Stimulated activated CD4-positive, alpha-beta T cell treated with anti-CD3 and anti-CD28 coated beads, Interleukin-15, amount 100 ng/mL, for 1 hour (primary cell): ENCODE data around the gene SERPINE1.
"Not testable (repeated sequence)": the region's sequence is repeated elsewhere in the genome, so short reads cannot be mapped to it uniquely, and the experiment has no call there.

Experiments used
- DNase-seq, 2 donors: peaks; one replicate each; pipeline ENCODE4 v3.0.0-alpha.2; 2020; ENCODE audit warnings: low read depth in 1 of 2, low spot score in 1 of 2

SERPINE1 gene

DNA sequence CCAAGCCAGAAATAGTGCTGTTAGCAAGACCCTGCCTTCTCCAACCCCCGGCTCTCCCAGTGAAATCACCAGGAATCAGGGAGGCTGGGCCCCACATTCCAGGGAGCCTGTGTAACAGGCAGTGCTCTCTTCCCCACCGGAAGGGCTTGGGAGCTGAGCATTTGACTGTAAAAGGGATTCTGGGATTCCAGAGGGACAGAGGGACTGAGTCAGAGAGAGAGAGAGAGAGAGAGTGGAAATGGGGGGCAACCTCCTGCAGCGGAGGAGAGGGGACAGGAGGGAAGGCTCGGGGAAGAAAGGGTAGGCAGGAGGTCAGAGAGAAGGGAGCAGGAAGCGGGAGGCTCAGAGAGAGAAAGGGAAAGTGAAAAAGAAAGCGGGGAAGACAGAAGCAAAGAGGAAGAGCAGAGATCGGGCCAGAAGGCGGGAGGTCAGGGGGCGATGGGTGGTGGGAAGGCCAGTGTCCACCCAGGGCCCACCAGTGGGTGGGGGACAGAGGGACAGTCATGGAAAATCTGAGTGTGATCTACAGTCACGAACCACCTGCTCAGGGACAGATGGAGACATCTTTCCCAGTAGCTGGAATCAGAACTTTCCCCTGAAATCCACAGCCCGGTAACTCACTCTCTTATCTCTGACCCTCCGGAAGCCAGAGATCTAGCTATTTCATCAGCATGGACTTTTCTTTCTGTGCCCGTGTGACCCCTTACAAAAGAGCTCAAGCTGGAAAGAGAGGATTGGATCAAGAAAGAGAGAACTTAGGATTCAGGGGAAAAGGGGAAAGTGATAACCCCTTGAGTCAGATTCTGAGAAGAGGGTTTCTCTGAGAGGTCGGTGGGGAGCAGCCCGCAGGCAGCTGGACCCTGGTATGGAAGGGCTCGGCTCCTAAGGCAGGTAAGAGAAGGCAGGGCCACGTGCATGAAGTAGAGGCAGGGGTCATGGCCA, 4.6 kb upstream of the SERPINE1 start:
- no peak for DNase-seq

DNA sequence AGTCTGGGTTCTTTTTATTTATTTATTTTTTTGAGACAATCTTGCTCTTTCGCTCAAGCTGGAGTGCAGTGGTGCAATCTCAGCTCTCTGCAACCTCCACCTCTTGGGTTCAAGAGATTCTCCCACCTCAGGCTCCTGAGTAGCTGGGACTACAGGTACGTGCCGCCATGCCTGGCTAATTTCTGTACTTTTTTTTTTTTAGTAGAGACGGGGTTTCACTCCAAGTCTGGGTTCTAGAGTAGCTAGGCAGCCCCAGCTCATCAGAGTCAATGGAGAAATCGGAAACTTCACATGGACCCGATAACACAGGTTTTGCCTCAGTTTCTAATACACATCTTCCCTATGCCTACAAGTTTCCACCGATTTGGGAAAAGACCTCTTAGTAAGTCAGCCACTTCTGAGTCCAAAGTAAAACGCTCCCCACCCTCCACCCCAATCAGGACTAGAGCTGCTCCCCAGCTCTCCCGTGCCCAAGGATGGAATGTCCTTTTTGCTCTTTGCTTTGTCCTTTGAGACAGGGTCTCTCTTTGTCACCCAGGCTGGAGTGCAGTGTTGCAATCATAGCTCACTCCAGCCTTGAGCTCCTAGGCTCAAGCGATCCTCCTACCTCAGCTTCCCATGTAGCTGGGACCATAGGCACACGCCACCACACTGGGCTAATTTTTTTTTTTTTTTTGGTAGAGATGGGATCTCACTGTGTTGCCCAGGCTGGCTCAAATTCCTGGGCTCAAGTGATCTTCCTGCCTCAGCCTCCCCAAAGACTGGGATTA, 3.8 kb upstream of the SERPINE1 start:
- no peak for DNase-seq

DNA sequence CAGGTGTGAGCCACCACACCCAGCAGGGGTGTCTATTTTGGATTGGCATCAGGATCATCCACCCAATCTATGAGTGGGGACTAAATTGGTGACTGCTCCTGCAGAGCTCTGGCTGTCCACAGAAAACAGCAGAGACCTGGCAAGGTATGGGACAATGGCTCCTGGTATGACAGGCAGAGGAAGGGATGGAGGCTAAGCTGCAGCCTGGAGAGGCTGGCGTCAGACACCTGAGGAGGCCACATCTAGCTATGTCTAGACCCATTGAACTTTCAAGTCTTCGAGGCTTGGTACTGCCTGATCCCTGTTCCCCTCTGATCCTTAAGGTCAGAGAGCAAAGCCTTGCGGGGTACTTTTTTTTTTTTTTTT, 3.2 kb upstream of the SERPINE1 start:
- no peak for DNase-seq

DNA sequence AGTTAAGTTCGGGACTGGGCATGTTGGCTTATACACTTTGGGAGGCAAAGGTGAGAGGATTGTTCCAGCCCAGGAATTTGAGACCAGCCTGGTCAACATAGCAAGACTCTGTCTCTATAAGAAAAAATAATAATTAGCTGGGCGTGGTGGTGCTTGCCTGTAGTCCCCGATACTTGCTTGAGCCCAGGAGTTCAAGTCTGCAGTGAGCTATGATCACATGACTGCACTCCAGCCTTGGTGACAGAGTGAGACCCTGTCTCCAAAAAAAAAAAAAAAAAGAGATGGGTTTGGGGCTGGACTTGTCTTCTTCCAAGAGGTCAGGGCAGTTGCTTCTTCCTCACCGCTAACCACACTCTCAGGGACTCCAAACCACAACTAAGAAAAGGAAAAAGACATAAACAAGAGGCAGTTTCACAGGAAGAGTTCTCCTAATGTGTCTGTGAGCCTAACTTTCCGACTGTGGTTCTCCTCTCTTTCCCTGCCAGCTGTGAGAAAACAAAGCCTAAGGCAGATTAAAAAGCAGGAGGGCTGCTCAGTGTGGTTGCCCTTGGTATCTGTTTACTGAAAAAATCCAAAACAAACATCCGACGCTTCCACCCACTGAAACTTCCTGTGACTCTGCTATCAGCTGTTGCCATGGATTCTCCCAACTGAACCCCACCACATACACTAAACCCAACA, 2.4 kb upstream of the SERPINE1 start:
- no peak for DNase-seq

DNA sequence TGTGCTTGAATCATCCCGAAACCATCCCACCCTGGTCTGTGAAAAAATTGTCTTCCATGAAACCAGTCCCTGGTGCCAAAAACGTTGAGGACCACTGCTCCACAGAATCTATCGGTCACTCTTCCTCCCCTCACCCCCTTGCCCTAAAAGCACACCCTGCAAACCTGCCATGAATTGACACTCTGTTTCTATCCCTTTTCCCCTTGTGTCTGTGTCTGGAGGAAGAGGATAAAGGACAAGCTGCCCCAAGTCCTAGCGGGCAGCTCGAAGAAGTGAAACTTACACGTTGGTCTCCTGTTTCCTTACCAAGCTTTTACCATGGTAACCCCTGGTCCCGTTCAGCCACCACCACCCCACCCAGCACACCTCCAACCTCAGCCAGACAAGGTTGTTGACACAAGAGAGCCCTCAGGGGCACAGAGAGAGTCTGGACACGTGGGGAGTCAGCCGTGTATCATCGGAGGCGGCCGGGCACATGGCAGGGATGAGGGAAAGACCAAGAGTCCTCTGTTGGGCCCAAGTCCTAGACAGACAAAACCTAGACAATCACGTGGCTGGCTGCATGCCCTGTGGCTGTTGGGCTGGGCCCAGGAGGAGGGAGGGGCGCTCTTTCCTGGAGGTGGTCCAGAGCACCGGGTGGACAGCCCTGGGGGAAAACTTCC, 784 bp upstream of the SERPINE1 start:
- DNase-seq: no peak

DNA sequence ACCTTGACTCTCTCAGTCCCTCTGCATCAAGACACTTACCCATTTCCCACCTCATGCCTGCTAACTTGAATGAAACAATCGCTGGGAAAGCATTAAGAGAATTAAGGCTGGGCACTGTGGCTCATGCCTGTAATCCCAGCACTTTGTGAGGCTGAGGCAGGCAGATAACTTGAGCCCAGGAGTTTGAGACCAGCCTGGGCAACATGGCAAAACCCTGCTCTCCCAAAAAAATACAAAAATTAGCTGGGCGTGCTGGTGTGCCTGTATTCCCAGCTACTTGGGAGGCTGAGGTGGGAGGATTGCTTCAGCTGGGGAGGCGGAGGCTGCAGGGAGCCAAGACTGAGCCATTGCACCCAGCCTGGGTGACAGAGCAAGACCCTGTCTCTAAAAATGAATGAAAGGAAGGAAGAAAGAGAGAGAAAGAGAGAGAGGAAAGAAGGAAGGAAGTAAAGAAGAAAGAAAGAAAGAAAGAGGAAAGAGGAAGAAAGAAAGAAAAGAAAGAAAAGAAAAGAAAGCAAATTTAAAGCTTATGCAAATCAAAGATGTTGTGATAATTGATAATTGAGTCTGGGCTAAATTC, 646 bp downstream of the SERPINE1 start:
- no peak for DNase-seq

DNA sequence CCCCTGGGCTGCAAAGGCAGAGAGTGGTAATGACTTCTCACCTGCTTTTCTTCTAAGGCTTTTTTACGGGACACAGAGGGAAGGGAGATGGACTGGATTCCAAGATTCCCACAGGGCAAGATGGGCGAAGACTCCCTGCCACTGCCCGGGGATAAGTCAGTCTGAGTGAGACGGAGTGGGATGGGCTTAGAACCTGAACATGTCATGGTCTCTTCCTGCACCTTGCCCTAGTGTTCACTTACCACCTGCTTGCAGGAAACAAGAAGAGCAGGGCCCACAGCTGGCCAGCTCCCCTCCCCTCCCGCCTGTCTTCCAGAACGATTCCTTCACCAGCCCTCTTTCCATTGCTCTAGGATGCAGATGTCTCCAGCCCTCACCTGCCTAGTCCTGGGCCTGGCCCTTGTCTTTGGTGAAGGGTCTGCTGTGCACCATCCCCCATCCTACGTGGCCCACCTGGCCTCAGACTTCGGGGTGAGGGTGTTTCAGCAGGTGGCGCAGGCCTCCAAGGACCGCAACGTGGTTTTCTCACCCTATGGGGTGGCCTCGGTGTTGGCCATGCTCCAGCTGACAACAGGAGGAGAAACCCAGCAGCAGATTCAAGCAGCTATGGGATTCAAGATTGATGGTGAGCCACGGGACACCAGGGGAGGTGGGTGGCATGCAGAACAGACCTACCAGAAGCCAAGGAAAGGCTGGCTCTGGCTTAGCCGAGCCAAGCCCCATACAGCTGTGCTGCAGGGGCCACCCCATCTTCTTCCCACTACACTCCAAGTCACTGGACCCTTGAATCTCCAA, 1.3 kb downstream of the SERPINE1 start:
- DNase-seq: no peak

DNA sequence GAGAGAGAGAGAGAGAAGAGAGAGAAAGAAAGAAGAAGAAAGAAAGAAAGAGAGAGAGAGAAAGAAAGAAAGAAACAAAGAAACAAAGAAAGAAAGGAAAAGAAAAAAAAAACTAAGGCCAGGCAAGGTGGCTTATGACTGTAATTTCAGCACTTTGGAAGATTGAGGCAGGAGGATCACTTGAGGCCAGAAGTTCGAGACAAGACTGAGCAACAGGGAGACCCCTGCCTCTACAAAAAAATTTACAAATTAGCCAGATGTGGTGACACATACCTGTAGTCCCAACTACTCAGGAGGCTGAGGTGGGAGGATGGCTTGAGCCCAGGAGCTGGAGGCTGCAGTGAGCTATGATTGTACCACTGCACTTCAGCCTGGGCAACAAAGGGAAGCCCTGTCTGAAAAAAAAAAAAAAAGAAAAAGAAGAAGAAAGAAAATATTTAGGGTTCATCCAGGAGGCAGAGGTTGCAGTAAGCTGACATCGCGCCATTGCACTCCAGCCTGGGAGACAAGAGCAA, 2.8 kb downstream of the SERPINE1 start:
- no peak for DNase-seq

DNA sequence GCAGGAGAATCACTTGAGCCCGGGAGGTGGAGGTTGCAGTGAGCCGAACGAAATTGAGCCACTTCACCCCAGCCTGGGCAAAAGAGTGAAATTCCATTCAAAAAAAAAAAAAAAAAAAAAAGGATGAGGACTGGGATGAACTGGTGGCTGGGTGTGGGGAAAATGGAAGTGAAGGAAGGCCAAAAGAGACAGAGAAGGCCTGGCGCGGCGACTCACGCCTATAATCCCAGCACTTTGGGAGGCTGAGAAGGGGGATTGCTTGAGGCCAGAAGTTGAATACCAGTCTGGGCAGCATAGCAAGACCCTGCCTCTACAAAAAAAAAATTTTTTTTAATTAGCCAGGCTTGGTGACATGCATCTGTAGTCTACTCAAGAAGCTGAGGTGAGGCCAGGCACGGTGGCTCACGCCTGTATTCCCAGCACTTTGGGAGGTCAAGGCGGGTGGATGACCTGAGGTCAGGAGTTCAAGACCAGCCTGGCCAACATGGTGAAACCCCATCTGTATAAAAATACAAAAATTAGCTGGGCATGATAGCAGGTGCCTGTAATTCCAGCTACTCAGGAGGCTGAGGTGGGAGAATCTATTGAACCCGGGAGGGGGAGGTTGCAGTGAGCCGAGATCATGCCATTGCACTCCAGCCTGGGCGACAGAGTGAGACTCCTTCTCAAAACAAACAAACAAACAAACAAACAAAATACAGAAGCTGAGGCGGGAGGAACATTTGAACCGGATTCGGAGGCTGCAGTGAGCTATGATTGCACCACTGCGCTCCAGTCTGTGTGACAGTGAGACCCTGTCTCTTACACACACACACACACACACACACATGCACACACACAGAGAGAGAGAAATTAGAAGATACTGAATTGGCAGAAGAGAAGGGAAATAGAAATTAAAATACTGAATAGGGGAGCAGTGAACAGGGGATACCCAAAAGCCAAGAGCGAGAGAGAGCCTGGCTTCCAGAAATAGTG, 6.0 kb downstream of the SERPINE1 start:
- DNase-seq: not testable (repeated sequence)

DNA sequence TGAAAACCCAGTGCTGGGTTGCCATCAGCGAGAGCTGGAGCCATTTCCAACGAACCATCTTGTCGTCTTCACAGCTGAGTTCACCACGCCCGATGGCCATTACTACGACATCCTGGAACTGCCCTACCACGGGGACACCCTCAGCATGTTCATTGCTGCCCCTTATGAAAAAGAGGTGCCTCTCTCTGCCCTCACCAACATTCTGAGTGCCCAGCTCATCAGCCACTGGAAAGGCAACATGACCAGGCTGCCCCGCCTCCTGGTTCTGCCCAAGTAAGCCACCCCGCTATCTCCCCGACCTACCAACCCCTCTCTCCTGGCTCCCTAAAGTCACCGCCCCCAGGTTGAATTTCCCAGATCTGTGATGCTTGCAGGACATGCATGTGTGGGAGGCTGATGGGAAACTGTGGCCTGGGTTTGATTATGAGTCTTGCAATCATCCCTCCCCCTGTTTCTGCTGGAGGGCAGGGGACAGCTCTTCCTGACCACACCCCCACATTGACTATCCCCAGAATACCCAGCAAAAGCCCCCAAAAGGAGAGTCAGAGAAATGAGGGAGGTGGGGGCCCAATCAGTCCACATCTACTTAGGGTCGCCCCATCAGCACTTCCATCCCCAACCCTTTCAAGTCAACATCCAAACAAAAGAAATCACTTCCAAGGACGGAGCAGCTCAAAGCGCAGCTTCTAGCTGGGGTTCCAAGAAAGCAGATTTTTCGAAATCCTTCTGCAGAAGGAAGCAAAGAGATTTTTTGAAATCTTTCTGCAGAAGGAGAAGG, 6.9 kb downstream of the SERPINE1 start:
- no peak for DNase-seq

DNA sequence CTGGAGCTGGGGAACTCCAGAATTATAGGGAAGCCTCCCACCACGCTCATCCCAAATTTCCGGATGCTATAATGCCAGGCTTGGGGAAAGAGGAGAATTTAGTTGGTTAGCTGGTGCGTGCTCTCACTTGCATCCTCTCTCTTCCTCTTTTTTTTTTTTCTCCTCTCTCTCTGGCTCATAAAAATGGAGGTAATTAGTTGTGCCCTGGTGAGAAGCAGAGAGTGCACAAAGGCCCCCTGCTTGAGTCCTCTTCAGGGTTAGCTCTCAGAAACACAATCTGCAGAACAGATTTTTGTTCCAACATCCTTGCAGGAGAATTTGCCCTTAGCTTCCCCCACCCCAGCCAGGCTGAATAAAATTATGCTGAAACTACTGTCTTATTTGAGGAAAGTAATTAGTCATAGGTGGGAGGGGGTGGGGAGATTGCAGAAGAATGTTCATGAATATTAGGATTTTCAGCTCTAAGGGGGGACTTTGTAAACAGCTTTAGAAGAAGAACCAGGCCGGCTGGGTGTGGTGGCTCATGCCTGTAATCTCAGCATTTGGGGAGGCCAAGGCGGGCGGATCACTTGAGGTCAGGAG, 7.6 kb downstream of the SERPINE1 start:
- no peak for DNase-seq

DNA sequence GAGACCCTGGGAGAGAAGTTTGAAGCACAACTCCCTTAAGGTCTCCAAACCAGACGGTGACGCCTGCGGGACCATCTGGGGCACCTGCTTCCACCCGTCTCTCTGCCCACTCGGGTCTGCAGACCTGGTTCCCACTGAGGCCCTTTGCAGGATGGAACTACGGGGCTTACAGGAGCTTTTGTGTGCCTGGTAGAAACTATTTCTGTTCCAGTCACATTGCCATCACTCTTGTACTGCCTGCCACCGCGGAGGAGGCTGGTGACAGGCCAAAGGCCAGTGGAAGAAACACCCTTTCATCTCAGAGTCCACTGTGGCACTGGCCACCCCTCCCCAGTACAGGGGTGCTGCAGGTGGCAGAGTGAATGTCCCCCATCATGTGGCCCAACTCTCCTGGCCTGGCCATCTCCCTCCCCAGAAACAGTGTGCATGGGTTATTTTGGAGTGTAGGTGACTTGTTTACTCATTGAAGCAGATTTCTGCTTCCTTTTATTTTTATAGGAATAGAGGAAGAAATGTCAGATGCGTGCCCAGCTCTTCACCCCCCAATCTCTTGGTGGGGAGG, 10.8 kb downstream of the SERPINE1 start:
- no peak for DNase-seq

DNA sequence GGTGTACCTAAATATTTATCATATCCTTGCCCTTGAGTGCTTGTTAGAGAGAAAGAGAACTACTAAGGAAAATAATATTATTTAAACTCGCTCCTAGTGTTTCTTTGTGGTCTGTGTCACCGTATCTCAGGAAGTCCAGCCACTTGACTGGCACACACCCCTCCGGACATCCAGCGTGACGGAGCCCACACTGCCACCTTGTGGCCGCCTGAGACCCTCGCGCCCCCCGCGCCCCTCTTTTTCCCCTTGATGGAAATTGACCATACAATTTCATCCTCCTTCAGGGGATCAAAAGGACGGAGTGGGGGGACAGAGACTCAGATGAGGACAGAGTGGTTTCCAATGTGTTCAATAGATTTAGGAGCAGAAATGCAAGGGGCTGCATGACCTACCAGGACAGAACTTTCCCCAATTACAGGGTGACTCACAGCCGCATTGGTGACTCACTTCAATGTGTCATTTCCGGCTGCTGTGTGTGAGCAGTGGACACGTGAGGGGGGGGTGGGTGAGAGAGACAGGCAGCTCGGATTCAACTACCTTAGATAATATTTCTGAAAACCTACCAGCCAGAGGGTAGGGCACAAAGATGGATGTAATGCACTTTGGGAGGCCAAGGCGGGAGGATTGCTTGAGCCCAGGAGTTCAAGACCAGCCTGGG, 11.4 kb downstream of the SERPINE1 start:
- peak; percentile 64 to 72 for DNase-seq

DNA sequence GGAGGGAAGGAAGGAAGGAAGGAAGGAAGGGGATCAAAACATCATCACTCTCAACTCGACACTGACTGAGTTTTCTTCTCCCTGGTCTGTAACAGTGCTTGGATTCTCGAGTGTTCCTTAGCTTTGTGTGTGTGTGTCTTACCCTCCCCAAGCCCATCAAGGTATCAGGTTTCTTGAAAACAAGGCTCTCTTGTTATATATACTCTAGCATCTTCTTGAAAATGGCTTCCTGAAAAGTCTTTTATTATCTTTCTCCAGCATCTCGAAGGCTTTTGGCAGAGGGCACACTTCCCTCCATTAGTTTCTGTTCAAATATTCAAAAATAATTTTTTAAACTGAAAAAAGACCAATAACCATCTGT, 13.4 kb downstream of the SERPINE1 start:
- DNase-seq: no peak

DNA sequence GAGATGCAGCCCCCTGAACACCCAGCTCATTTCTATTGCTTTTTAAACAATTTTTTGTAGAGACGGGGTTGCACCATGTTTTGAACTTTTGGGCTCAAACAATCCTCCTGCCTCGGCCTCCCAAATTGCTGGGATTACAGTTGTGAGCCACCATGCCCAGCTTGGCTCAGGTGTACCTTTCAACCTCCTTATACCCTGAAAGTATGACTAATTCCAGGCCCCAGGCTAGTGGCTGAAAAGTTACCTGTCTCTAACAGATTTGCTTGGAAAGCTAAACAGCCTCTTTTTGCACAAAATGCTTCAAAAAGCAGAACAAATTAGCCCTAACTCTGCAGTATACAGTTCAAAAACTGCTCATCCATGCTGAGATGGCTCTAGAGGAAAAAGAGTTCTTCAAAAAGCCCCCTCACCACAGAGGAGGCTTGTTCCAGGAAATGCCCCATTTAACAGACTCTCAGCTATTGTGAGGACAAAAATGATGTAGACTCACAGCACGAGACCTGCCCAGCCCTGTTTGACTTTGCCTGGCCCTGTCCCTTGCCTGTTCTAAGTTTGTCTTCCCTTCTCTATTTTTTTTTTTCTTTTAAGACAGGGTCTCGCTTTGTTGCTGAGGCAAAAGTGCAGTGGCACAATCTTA, 14.0 kb downstream of the SERPINE1 start:
- DNase-seq: no peak

DNA sequence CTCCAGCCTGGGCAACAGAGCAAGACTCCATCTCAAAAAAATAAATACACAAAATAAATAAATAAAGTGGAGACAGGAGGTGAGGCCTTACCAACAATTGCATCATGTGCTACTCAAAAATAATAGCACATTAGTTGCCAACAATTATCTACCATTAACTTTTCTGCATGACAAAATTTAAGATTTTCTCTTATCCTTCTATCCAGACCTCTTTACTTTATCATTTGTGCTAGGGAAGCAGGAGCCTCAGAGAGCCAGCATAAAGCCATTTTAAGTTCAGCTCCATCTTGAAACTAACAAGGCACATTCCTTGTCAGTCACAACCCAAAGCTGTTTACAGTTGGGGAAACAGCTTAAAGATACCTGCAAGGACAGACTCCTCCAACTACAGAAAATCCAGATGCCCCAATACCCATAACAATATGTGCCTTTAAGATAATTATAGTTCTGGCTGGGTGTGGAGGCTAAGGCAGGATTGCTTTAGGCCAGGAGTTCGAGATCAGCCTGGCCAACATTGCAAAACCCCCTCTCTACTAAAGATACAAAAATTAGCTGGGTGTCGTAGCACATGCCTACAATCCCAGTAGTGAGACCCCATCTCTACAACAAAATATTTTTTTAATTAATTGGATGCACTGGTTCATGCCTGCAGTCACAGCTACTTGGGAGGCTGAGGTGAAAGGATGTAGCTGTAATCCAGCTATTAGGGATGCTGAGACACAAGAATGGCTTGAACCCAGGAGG, 25.2 kb downstream of the SERPINE1 start:
- no peak for DNase-seq
